K562 (cell line): ENCODE results near the gene COPE. TPM values are rescaled to one million over a fixed set of nuclear protein-coding genes. Genes with fewer than 3 reads are reported as not detected.

ENCODE experiments used
- ARID3A ChIP-seq: IDR thresholded peaks from 2 replicates; pipeline ENCODE4 v1.6.1; 2012; ENCODE audit warnings: low read depth, low read length, improper control_type of control experiment, borderline replicate concordance
- CBFA2T2 ChIP-seq: fragments of 450-650 bp; conservative IDR thresholded peaks from 2 replicates; pipeline ENCODE4 v1.6.1; 2017; ENCODE audit warnings: mild to moderate bottlenecking
- CEBPG ChIP-seq, 3 experiments: fragments of 200-800 bp in 1 of 3; sonication (Bioruptor generic) in 1 of 3; sonication (generic) in 1 of 3; formaldehyde crosslinking in 1 of 3; IDR thresholded peaks in 2 of 3; conservative IDR thresholded peaks in 1 of 3; 2 replicates each; pipeline versions ENCODE4 v1.6.1 to v1.8.0; 2016 to 2022; ENCODE audit warnings: missing compliant biosample characterization in 2 of 3, missing genetic modification characterization in 2 of 3, mild to moderate bottlenecking in 1 of 3, missing genetic modification reagents in 1 of 3
- CTBP1 ChIP-seq: fragments of 450-650 bp; IDR thresholded peaks from 2 replicates; pipeline ENCODE4 v1.6.1; 2016; ENCODE audit warnings: borderline replicate concordance
- EHMT2 ChIP-seq: fragments of 450-650 bp; IDR thresholded peaks from 2 replicates; pipeline ENCODE4 v1.6.1; 2018; ENCODE audit warnings: antibody characterized with exemption
- ERF ChIP-seq: fragments of 450-650 bp; formaldehyde crosslinking; IDR thresholded peaks from 2 replicates; pipeline ENCODE4 v1.4.0; 2020; ENCODE audit warnings: mild to moderate bottlenecking, mixed read lengths
- FOXJ3 ChIP-seq: sonication (generic); formaldehyde crosslinking; IDR thresholded peaks from 2 replicates; pipeline ENCODE4 v1.4.0; 2020; ENCODE audit warnings: mild to moderate bottlenecking, missing genetic modification reagents
- HMG20B ChIP-seq: fragments of 250-450 bp; sonication (Bioruptor Pico); IDR thresholded peaks from 2 replicates; pipeline ENCODE4 v1.5.0; 2021; ENCODE audit warnings: mild to moderate bottlenecking
- HSF4 ChIP-seq: fragments of 250-450 bp; sonication (Bioruptor Pico); IDR thresholded peaks from 2 replicates; pipeline ENCODE4 v2.1.2; 2022; ENCODE audit warnings: mild to moderate bottlenecking, moderate library complexity, borderline replicate concordance
- KLF10 ChIP-seq: fragments of 250-450 bp; sonication (Bioruptor Pico); IDR thresholded peaks from 2 replicates; pipeline ENCODE4 v1.6.1; 2021; ENCODE audit warnings: matching md5 sums
- NCOA4 ChIP-seq: fragments of 450-650 bp; IDR thresholded peaks from 2 replicates; pipeline ENCODE4 v1.6.1; 2018; ENCODE audit warnings: mild to moderate bottlenecking; ENCODE audit not compliant: partially characterized antibody
- NCOR1 ChIP-seq: fragments of 450-650 bp; IDR thresholded peaks from 2 replicates; pipeline ENCODE4 v1.6.1; 2016; ENCODE audit warnings: mild to moderate bottlenecking, moderate library complexity
- PBX2 ChIP-seq, 2 experiments: IDR thresholded peaks in 1 of 2; conservative IDR thresholded peaks in 1 of 2; 2 replicates each; pipeline ENCODE4 v1.6.1; 2016; ENCODE audit warnings: low read depth in 2 of 2, mild to moderate bottlenecking in 1 of 2, missing compliant biosample characterization in 1 of 2, missing genetic modification characterization in 1 of 2, moderate library complexity in 1 of 2
- PKNOX1 ChIP-seq: fragments of 450-650 bp; IDR thresholded peaks from 2 replicates; pipeline ENCODE4 v1.6.1; 2016
- POU5F1 ChIP-seq: fragments of 150-350 bp; IDR thresholded peaks from 2 replicates; pipeline ENCODE4 v1.6.1; 2014; ENCODE audit warnings: borderline replicate concordance, low read length, low read depth, mild to moderate bottlenecking; ENCODE audit not compliant: partially characterized antibody
- RAD51 ChIP-seq: fragments of 450-650 bp; IDR thresholded peaks from 2 replicates; pipeline ENCODE4 v1.7.1; 2016; ENCODE audit warnings: low read depth, mild to moderate bottlenecking, borderline replicate concordance
- SREBF2 ChIP-seq: sonication (generic); formaldehyde crosslinking; IDR thresholded peaks from 2 replicates; pipeline ENCODE4 v1.4.0; 2020; ENCODE audit warnings: mild to moderate bottlenecking, missing genetic modification reagents
- STAT5B ChIP-seq: fragments of 250-450 bp; sonication (Bioruptor Pico); IDR thresholded peaks from 2 replicates; pipeline ENCODE4 v1.8.0; 2021; ENCODE audit warnings: mild to moderate bottlenecking, inconsistent platforms
- THAP7 ChIP-seq: fragments of 250-450 bp; sonication (Bioruptor Pico); IDR thresholded peaks from 2 replicates; pipeline ENCODE4 v1.5.0; 2021
- XRCC5 ChIP-seq: fragments of 200-400 bp; formaldehyde crosslinking; IDR thresholded peaks from 2 replicates; pipeline ENCODE4 v1.6.1; 2017; ENCODE audit warnings: low read depth, mild to moderate bottlenecking, low read length
- ZBTB7A ChIP-seq: IDR thresholded peaks from 2 replicates; pipeline ENCODE4 v1.6.1; 2011; ENCODE audit warnings: low read depth, mild to moderate bottlenecking, low read length, moderate library complexity, borderline replicate concordance; ENCODE audit not compliant: control insufficient read depth
- ZNF121 ChIP-seq: sonication (generic); formaldehyde crosslinking; conservative IDR thresholded peaks from 2 replicates; pipeline ENCODE4 v1.8.0; 2022; ENCODE audit warnings: missing genetic modification reagents
- ZNF444 ChIP-seq: fragments of 250-450 bp; sonication (Bioruptor Pico); IDR thresholded peaks from 2 replicates; pipeline ENCODE4 v1.4.0; 2020; ENCODE audit warnings: mild to moderate bottlenecking, moderate library complexity
- ZNF79 ChIP-seq: fragments of 250-450 bp; sonication (Bioruptor Pico); IDR thresholded peaks from 2 replicates; pipeline ENCODE4 v1.4.0; 2020; ENCODE audit warnings: low read depth, mild to moderate bottlenecking, moderate library complexity
- polyA plus RNA-seq, 8 experiments: library from polyadenylated mRNA; depleted of rRNA in 4 of 8; stranded (reverse) in 5 of 8; unstranded in 3 of 8; fragments of >200 nt; fragmentation: Nextera tagmentation in 2 of 8; fragmentation: Illumina TruSeq in 1 of 8; extraction: Ambion mirVana in 2 of 8; extraction: Trizol in 1 of 8; gene quantifications; 2 replicates each; pipeline versions ENCODE4 v1.2.1 to v1.2.3, GENCODE V29; 2011 to 2014; ENCODE audit warnings: inconsistent platforms in 1 of 8, missing spikeins in 1 of 8
- total RNA-seq, 7 experiments: library from RNA; depleted of rRNA in 6 of 7; stranded (reverse); fragments of >200 nt in 6 of 7; fragmentation: Illumina TruSeq in 2 of 7; extraction: Trizol in 2 of 7; gene quantifications; 2 replicates each; pipeline versions ENCODE4 v1.2.1 to v1.2.3, GENCODE V29; 2011 to 2021; ENCODE audit warnings: low replicate concordance in 1 of 7

The COPE gene
- total and polyA plus RNA-seq, 9 of the 15 experiments (the other 6 are each of a cell fraction or from before 2014, with no cell fraction given) = 5.8 to 273 (median 147) TPM

- TF ChIP-seq PBX2 (CRISPR knock-in tag; IDR thresholded peaks at IDR 0.05; ENCODE audit: low read depth) (no peak), PBX2 (tag; conservative IDR thresholded peaks at IDR 0.05; ENCODE audit: low read depth) (peak; percentile 39; the same call in 1 of the 2 replicates), HSF4 (CRISPR knock-in tag) (no peak), EHMT2 (peak; percentile 42; the same call in 1 of the 2 replicates), HMG20B (CRISPR knock-in tag) (no peak), POU5F1 (no peak), CBFA2T2 (no peak), CTBP1 (peak; percentile 22; the same call in 1 of the 2 replicates), CEBPG (CRISPR knock-in tag; IDR thresholded peaks at IDR 0.05) (no peak), CEBPG (tag; conservative IDR thresholded peaks at IDR 0.05 in 1 of 2, IDR thresholded peaks at IDR 0.05 in 1 of 2) (no peak), PKNOX1 (peak; percentile 72), ZNF444 (CRISPR knock-in tag) (no peak), STAT5B (CRISPR knock-in tag) (no peak), NCOA4 (no peak), THAP7 (CRISPR knock-in tag) (no peak), ZNF79 (CRISPR knock-in tag) (no peak), ZBTB7A (no peak), RAD51 (no peak), KLF10 (CRISPR knock-in tag) (no peak), ZNF121 (CRISPR knock-in tag) (no peak), ARID3A (no peak), XRCC5 (no peak), NCOR1 (no peak), SREBF2 (CRISPR knock-in tag) (no peak), FOXJ3 (no peak), ERF (CRISPR knock-in tag) (no peak)
Observed at GRCh38 chr19:18871543-18871942, 47.6 kb downstream of the COPE start (continued).
